ENCODE results near the gene CSF1. TPM values are rescaled to one million over a fixed set of nuclear protein-coding genes. Genes with fewer than 3 reads are reported as not detected.

Gene CSF1
- total RNA-seq, 1 donor: 64.8 TPM

GRCh38 chr1:109931189-109931731 is 20.6 kb downstream of the CSF1 start:
- no peak for TF ChIP-seq CTCF (IDR thresholded peaks at IDR 0.05; ENCODE audit: insufficient read depth, low read depth, low read length)
- H3K4me3 ChIP-seq (ENCODE audit: low read depth, low read length): no peak overlapping the region

GRCh38 chr1:109931911-109932636 is 21.4 kb downstream of the CSF1 start:
- DNase-seq (ENCODE audit: low read depth): no peak
- no peak overlapping the region for H3K4me3 ChIP-seq (ENCODE audit: low read depth, low read length)
- no peak for TF ChIP-seq CTCF (IDR thresholded peaks at IDR 0.05; ENCODE audit: insufficient read depth, low read depth, low read length)

More at GRCh38 chr1:109931189-109931731, 20.6 kb downstream of the CSF1 start:
- DNase-seq (ENCODE audit: low read depth): peak; percentile 92

GRCh38 chr1:109932679-109933078 is 22.0 kb downstream of the CSF1 start:
- no peak for DNase-seq (ENCODE audit: low read depth)
- no peak overlapping the region for H3K4me3 ChIP-seq (ENCODE audit: low read depth, low read length)
- no peak for TF ChIP-seq CTCF (IDR thresholded peaks at IDR 0.05; ENCODE audit: insufficient read depth, low read depth, low read length)

- peak; percentile 57 for DNase-seq (ENCODE audit: low read depth)
Measured at GRCh38 chr1:109933856-109934711, 23.4 kb downstream of the CSF1 start.

GRCh38 chr1:109935451-109935900 is 24.8 kb downstream of the CSF1 start:
- no peak overlapping the region for H3K4me3 ChIP-seq (ENCODE audit: low read depth, low read length)
- no peak for DNase-seq (ENCODE audit: low read depth)
- TF ChIP-seq CTCF (IDR thresholded peaks at IDR 0.05; ENCODE audit: insufficient read depth, low read depth, low read length): no peak

More at GRCh38 chr1:109933856-109934711, 23.4 kb downstream of the CSF1 start:
- H3K4me3 ChIP-seq (ENCODE audit: low read depth, low read length): no peak overlapping the region
- TF ChIP-seq CTCF (IDR thresholded peaks at IDR 0.05; ENCODE audit: insufficient read depth, low read depth, low read length): no peak

GRCh38 chr1:109937738-109938137 is 27.1 kb downstream of the CSF1 start:
- TF ChIP-seq CTCF (IDR thresholded peaks at IDR 0.05; ENCODE audit: insufficient read depth, low read depth, low read length): no peak
- DNase-seq (ENCODE audit: low read depth): no peak
- H3K4me3 ChIP-seq (ENCODE audit: low read depth, low read length): no peak overlapping the region

Measured in fibroblast of villous mesenchyme (primary cell).